ENCODE data around the gene ANTKMT.
A peak's percentile ranks its signal among the peaks of the same experiment; 100 is the strongest.
"Not testable (repeated sequence)": the region's sequence is repeated elsewhere in the genome, so short reads cannot be mapped to it uniquely, and the experiment has no call there.

The ANTKMT gene

GRCh38 chr16:689175-689897 is 31.6 kb upstream of the ANTKMT start:
- Histone ChIP-seq H3K27ac (peak overlapping the region; percentile 85), H3K4me1 (peaks cover 40% of the 10 kb centered on the region), H3K9ac (peak overlapping the region; percentile 87), H3K4me3 (peak overlapping the region; percentile 77), H3K9me3 (no peaks in the 10 kb centered on the region), H4K20me1 (peaks cover 12% of the 10 kb centered on the region), H3K4me2 (peak overlapping the region; percentile 92), H3K36me3 (peaks cover 28% of the 10 kb centered on the region), H3K27me3 (peaks cover 35% of the 10 kb centered on the region)
- no peak for TF ChIP-seq Cebpa-rat (IDR thresholded peaks at IDR 0.05)

GRCh38 chr16:691242-691641 is 29.7 kb upstream of the ANTKMT start:
- H3K27ac ChIP-seq, H3K9ac ChIP-seq: not testable (repeated sequence)

GRCh38 chr16:692356-693108 is 28.4 kb upstream of the ANTKMT start:
- H4K20me1 ChIP-seq: peaks cover 28% of the 10 kb centered on the region
- H3K9me3 ChIP-seq: no peaks in the 10 kb centered on the region
- peaks cover 50% of the 10 kb centered on the region for H3K4me1 ChIP-seq
- H3K27me3 ChIP-seq: peaks cover 66% of the 10 kb centered on the region
- no peak overlapping the region for H3K4me3 ChIP-seq
- peaks cover 7% of the 10 kb centered on the region for H3K36me3 ChIP-seq
- no peak overlapping the region for H3K9ac ChIP-seq
- no peak overlapping the region for H3K4me2 ChIP-seq
- TF ChIP-seq Cebpa-rat (IDR thresholded peaks at IDR 0.05): no peak
- H3K27ac ChIP-seq: no peak overlapping the region

More at GRCh38 chr16:691242-691641, 29.7 kb upstream of the ANTKMT start:
- peaks cover 20% of the 10 kb centered on the region for H3K36me3 ChIP-seq
- not testable (repeated sequence) for H3K9me3 ChIP-seq, H3K4me3 ChIP-seq, H3K4me2 ChIP-seq
- peaks cover 50% of the 10 kb centered on the region for H3K4me1 ChIP-seq
- H3K27me3 ChIP-seq: peaks cover 54% of the 10 kb centered on the region
- H4K20me1 ChIP-seq: peaks cover 28% of the 10 kb centered on the region

GRCh38 chr16:693364-693763 is 27.6 kb upstream of the ANTKMT start:
- no peak overlapping the region for H3K9ac ChIP-seq
- H3K4me2 ChIP-seq: peak overlapping the region; percentile 98
- H3K36me3 ChIP-seq: no peaks in the 10 kb centered on the region
- no peak for TF ChIP-seq Cebpa-rat (IDR thresholded peaks at IDR 0.05)
- H4K20me1 ChIP-seq: peaks cover 31% of the 10 kb centered on the region
- no peak overlapping the region for H3K27ac ChIP-seq
- H3K4me1 ChIP-seq: peaks cover 48% of the 10 kb centered on the region
- peaks cover 74% of the 10 kb centered on the region for H3K27me3 ChIP-seq
- no peaks in the 10 kb centered on the region for H3K9me3 ChIP-seq
- H3K4me3 ChIP-seq: peak overlapping the region; percentile 60

- no peaks in the 10 kb centered on the region for H3K36me3 ChIP-seq
- peak overlapping the region; percentile 60 for H3K4me3 ChIP-seq
- H4K20me1 ChIP-seq: peaks cover 35% of the 10 kb centered on the region
- H3K9me3 ChIP-seq: no peaks in the 10 kb centered on the region
- H3K27ac ChIP-seq: no peak overlapping the region
- peaks cover 44% of the 10 kb centered on the region for H3K4me1 ChIP-seq
- no peak for TF ChIP-seq Cebpa-rat (IDR thresholded peaks at IDR 0.05)
- peak overlapping the region; percentile 98 for H3K4me2 ChIP-seq
- H3K9ac ChIP-seq: no peak overlapping the region
- peaks cover 78% of the 10 kb centered on the region for H3K27me3 ChIP-seq
Measured at GRCh38 chr16:693766-694165, 27.2 kb upstream of the ANTKMT start.

- H3K4me1 ChIP-seq: peaks cover 38% of the 10 kb centered on the region
- peaks cover 40% of the 10 kb centered on the region for H4K20me1 ChIP-seq
- no peak for TF ChIP-seq Cebpa-rat (IDR thresholded peaks at IDR 0.05)
- H3K27me3 ChIP-seq: peaks cover 84% of the 10 kb centered on the region
- peak overlapping the region; percentile 60 for H3K4me3 ChIP-seq
- H3K9me3 ChIP-seq: no peaks in the 10 kb centered on the region
- H3K9ac ChIP-seq: no peak overlapping the region
- H3K27ac ChIP-seq: no peak overlapping the region
- peak overlapping the region; percentile 98 for H3K4me2 ChIP-seq
- no peaks in the 10 kb centered on the region for H3K36me3 ChIP-seq
Measured at GRCh38 chr16:694187-694862, 26.6 kb upstream of the ANTKMT start.

GRCh38 chr16:694863-695354 is 26.0 kb upstream of the ANTKMT start:
- peaks cover 33% of the 10 kb centered on the region for H3K4me1 ChIP-seq
- H3K4me2 ChIP-seq: peak overlapping the region; percentile 98
- peaks cover 90% of the 10 kb centered on the region for H3K27me3 ChIP-seq
- no peak overlapping the region for H3K9ac ChIP-seq
- no peaks in the 10 kb centered on the region for H3K9me3 ChIP-seq
- H4K20me1 ChIP-seq: peaks cover 44% of the 10 kb centered on the region
- peak overlapping the region; percentile 60 for H3K4me3 ChIP-seq
- no peak for TF ChIP-seq Cebpa-rat (IDR thresholded peaks at IDR 0.05)
- H3K36me3 ChIP-seq: no peaks in the 10 kb centered on the region
- H3K27ac ChIP-seq: no peak overlapping the region

GRCh38 chr16:695355-696089 is 25.4 kb upstream of the ANTKMT start:
- Histone ChIP-seq H3K4me1 (peaks cover 32% of the 10 kb centered on the region), H3K9me3 (no peaks in the 10 kb centered on the region), H4K20me1 (peaks cover 50% of the 10 kb centered on the region), H3K4me2 (peak overlapping the region; percentile 98), H3K36me3 (no peaks in the 10 kb centered on the region), H3K27ac (no peak overlapping the region), H3K27me3 (peaks cover 96% of the 10 kb centered on the region), H3K4me3 (peak overlapping the region; percentile 64), H3K9ac (peak overlapping the region; percentile 35; the same call in 1 of the 2 replicates)
- TF ChIP-seq Cebpa-rat (IDR thresholded peaks at IDR 0.05): no peak
